Bronchial epithelial cell (primary cell): Measurements from ENCODE around the gene SLC47A2. TPM values are rescaled to one million over a fixed set of nuclear protein-coding genes. Genes with fewer than 3 reads are reported as not detected.
"Not testable (repeated sequence)": the region's sequence is repeated elsewhere in the genome, so short reads cannot be mapped to it uniquely, and the experiment has no call there.

Source experiments
- DNase-seq: peaks from one replicate; pipeline ENCODE4 v3.0.0-alpha.2; 2010; ENCODE audit warnings: low read depth
- FAIRE-seq: peaks from 2 replicates; lab custom pipeline; 2011; peaks lifted over from hg19 to GRCh38; lab: Jason Lieb, UNC
- H3K27me3 ChIP-seq: 2 replicates; pipeline ENCODE4 v1.5.1; 2011; ENCODE audit warnings: low read length; ENCODE audit not compliant: control insufficient read depth, insufficient read depth
- H3K36me3 ChIP-seq: 2 replicates; pipeline ENCODE4 v1.5.1; 2011; ENCODE audit warnings: low read length; ENCODE audit not compliant: control insufficient read depth, insufficient read depth
- H3K4me3 ChIP-seq: 2 replicates; pipeline ENCODE4 v1.5.1; 2011; ENCODE audit warnings: mild to moderate bottlenecking, low read depth, low read length, control low read depth
- total RNA-seq: library from RNA; depleted of rRNA; stranded (reverse); fragments of >200 nt; gene quantifications from 2 replicates; pipeline ENCODE4 v1.2.1, GENCODE V29; 2014
- TF ChIP-seq, protein P1 (sequence below): IDR thresholded peaks from 2 replicates; pipeline ENCODE4 v1.5.1; 2011; ENCODE audit warnings: mild to moderate bottlenecking, moderate library complexity, low read length, control low read depth, inconsistent platforms; ENCODE audit not compliant: insufficient read depth, severe bottlenecking

Gene SLC47A2
- total RNA-seq, 1 donor from 2014 or later, result 0.79 TPM

DNA sequence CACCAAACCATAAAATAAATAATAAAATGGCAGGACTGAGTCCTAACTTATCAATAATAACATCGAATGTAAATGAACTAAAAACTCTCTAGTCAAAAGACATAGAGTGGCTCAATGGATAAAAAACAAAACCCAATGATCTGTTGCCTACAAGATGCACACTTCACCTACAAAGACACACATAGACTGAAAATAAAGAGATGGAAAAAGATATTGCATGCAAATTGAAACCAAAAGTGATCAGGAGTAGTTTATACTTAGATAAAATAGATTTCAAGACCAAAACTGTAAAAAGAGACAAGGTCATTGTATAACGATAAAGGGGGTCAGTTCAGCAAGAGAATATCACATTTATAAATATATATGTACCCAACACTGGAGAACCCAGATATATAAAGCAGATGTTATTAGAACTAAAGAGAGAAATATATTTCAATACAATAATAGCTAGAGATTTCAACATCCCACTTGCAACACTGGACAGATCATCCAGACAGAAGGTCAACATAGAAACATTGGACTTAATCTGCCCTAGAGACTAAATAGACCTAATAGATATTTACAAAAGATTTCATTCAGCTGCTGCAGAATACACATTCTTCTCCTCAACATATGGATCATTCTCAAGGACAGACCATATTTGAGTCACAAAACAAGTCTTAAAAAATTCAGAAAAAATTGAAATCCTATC lies 29.8 kb downstream of the SLC47A2 start:
- Histone ChIP-seq H3K4me3 (no peak overlapping the region), H3K36me3 (no peaks in the 10 kb centered on the region), H3K27me3 (no peaks in the 10 kb centered on the region)
- no peak for FAIRE-seq
- DNase-seq, result no peak
- TF ChIP-seq, protein P1, sequence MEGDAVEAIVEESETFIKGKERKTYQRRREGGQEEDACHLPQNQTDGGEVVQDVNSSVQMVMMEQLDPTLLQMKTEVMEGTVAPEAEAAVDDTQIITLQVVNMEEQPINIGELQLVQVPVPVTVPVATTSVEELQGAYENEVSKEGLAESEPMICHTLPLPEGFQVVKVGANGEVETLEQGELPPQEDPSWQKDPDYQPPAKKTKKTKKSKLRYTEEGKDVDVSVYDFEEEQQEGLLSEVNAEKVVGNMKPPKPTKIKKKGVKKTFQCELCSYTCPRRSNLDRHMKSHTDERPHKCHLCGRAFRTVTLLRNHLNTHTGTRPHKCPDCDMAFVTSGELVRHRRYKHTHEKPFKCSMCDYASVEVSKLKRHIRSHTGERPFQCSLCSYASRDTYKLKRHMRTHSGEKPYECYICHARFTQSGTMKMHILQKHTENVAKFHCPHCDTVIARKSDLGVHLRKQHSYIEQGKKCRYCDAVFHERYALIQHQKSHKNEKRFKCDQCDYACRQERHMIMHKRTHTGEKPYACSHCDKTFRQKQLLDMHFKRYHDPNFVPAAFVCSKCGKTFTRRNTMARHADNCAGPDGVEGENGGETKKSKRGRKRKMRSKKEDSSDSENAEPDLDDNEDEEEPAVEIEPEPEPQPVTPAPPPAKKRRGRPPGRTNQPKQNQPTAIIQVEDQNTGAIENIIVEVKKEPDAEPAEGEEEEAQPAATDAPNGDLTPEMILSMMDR, result no peak

DNA sequence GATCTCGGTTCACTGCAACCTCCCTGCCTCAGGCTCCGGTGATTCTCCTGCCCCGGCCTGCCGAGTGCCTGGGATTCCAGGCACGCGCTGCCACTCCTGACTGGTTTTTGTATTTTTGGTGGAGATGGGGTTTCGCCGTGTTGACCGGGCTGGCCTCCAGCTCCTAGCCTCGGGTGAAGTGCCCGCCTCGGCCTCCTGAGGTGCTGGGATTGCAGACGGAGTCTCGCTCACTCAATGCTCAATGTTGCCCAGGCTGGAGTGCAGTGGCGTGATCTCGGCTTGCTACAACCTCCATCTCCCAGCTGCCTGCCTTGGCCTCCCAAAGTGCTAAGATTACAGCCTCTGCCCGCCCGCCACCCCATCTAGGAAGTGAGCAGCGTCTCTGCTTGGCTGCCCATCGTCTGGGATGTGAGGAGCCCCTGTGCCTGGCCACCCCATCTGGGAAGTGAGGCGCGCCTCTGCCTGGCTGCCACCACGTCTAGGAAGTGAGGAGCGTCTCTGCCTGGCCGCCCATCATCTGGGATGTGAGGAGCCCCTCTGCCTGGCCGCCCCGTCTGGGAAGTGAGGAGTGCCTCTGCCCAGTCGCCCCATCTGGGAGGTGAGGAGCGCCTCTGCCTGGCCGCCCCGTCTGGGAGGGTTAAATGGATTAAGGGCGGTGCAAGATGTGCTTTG lies 31.3 kb downstream of the SLC47A2 start:
- H3K27me3 ChIP-seq, FAIRE-seq, H3K36me3 ChIP-seq, DNase-seq, H3K4me3 ChIP-seq: not testable (repeated sequence)

DNA sequence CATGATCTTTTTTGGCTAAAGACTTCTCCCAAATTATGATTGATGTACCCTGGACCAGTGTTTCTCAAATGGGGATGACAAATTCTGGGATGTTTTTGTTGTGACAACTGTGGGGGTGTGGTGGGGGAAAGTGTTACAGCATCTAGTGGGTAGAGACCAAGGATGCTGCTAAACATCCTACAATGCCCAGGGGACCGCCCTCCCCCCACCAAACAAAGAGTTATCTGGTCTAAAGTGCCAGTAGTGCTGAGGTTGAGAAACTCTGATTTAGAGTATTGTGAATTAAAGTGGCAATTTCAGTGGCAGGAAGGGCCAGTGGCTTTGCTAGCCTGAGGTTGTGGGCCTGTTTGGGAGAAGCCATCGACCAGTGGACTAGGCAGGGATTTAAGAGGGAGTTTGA lies 33.3 kb downstream of the SLC47A2 start:
- FAIRE-seq, result no peak
- no peaks in the 10 kb centered on the region for H3K27me3 ChIP-seq
- H3K36me3 ChIP-seq, result no peaks in the 10 kb centered on the region
- TF ChIP-seq, protein P1, result no peak
- DNase-seq, result no peak
- H3K4me3 ChIP-seq, result no peak overlapping the region

GRCh38 chr17:19678581-19679453 lies 37.6 kb downstream of the SLC47A2 start:
- Histone ChIP-seq H3K4me3 (no peak overlapping the region), H3K36me3 (peaks cover 10% of the 10 kb centered on the region), H3K27me3 (no peaks in the 10 kb centered on the region)
- TF ChIP-seq, protein P1, result no peak
- no peak for DNase-seq
- FAIRE-seq, result no peak

DNA sequence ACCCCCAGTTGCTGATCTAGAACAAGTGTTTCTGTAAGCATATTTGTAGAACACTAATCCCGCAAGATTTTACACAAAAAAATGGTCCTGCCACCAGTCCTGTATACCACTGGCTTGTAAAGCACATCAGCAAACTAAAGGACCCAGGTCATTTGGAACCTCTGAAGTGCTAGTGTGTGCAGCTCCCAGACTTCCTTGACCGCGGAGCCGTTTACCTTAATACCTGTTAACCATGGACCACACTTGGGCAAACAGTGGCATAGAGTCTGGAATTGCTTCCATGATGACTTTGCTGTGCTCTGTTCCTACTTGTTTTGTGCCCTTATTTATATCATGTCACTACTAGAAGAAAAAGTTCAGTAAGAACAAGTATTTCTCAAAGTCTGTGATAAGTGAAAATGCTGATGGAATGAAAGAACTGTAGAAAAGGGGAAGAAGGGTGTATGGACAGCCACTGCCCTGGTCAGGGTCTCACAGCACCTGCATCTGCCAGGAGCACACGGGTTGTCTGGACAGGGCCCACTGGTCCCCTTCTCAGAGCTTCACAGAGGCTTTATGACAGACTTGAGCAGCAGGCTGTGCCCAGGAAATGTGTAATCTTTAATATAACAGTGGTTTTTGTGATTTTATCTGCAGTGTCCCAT lies 38.5 kb downstream of the SLC47A2 start:
- H3K36me3 ChIP-seq, result peaks cover 10% of the 10 kb centered on the region
- TF ChIP-seq, protein P1, result no peak
- no peaks in the 10 kb centered on the region for H3K27me3 ChIP-seq
- DNase-seq (no peak), FAIRE-seq (no peak)
- no peak overlapping the region for H3K4me3 ChIP-seq
